Cerebellar cortex (tissue), 1 donor: ENCODE data around the gene FBXO21.

Source experiments
- DNase-seq: peaks from one replicate; pipeline ENCODE4 v3.0.0-alpha.2; 2015; ENCODE audit warnings: low spot score

Gene FBXO21

GRCh38 chr12:117165342-117165741 lies 24.9 kb downstream of the FBXO21 start:
- peak; percentile 96 for DNase-seq

GRCh38 chr12:117162633-117163032 lies 27.6 kb downstream of the FBXO21 start:
- no peak for DNase-seq

- no peak for DNase-seq
These were observed 28.1 kb downstream of the FBXO21 start for GRCh38 chr12:117162167-117162539.

- DNase-seq: peak; percentile 40
These were observed 28.7 kb downstream of the FBXO21 start for GRCh38 chr12:117161460-117162166.

- no peak for DNase-seq
These were observed 30.6 kb downstream of the FBXO21 start for GRCh38 chr12:117159674-117160073.

- no peak for DNase-seq
These were observed 31.2 kb downstream of the FBXO21 start for GRCh38 chr12:117158911-117159553.

- DNase-seq: no peak
These were observed 32.2 kb downstream of the FBXO21 start for GRCh38 chr12:117158096-117158495.

GRCh38 chr12:117155278-117156060 lies 34.8 kb downstream of the FBXO21 start:
- DNase-seq: peak; percentile 75

GRCh38 chr12:117152793-117153775 lies 37.2 kb downstream of the FBXO21 start:
- DNase-seq: no peak

GRCh38 chr12:117151403-117152031 lies 38.8 kb downstream of the FBXO21 start:
- no peak for DNase-seq

GRCh38 chr12:117149431-117149830 lies 40.8 kb downstream of the FBXO21 start:
- no peak for DNase-seq

GRCh38 chr12:117148642-117149041 lies 41.6 kb downstream of the FBXO21 start:
- no peak for DNase-seq

GRCh38 chr12:117147639-117148038 lies 42.6 kb downstream of the FBXO21 start:
- DNase-seq: no peak

GRCh38 chr12:117145597-117146154 lies 44.6 kb downstream of the FBXO21 start:
- DNase-seq: no peak

GRCh38 chr12:117144599-117144998 lies 45.7 kb downstream of the FBXO21 start:
- no peak for DNase-seq

- DNase-seq: no peak
These were observed 47.2 kb downstream of the FBXO21 start for GRCh38 chr12:117143008-117143532.

- DNase-seq: no peak
These were observed 48.2 kb downstream of the FBXO21 start for GRCh38 chr12:117142094-117142493.

- DNase-seq: peak; percentile 79
These were observed 49.0 kb downstream of the FBXO21 start for GRCh38 chr12:117141097-117141898.

- DNase-seq: peak; percentile 38
These were observed 49.7 kb downstream of the FBXO21 start for GRCh38 chr12:117140397-117141096.
